Mucosa of descending colon (tissue), 3 donors: ENCODE data around the gene SPECC1. TPM values are rescaled to one million over a fixed set of nuclear protein-coding genes. Genes with fewer than 3 reads are reported as not detected.

ENCODE experiments used
- ATAC-seq: fragments of 200-7000 bp; cut with Tn5 transposase; one replicate; pipeline ENCODE4 v1.9.1; 2020; ENCODE audit warnings: mild to moderate bottlenecking, moderate library complexity
- DNase-seq, 3 donors: peaks; one replicate each; pipeline ENCODE4 v3.0.0-alpha.2; 2020
- H3K36me3 ChIP-seq: fragments of 200-600 bp; one replicate; pipeline ENCODE4 v1.8.0; 2021; ENCODE audit warnings: low read depth, mild to moderate bottlenecking
- H3K4me1 ChIP-seq: fragments of 200-600 bp; one replicate; pipeline ENCODE4 v1.8.0; 2021; ENCODE audit warnings: low read depth, mild to moderate bottlenecking
- H3K4me3 ChIP-seq: fragments of 200-600 bp; one replicate; pipeline ENCODE4 v1.8.0; 2021; ENCODE audit warnings: mild to moderate bottlenecking
- H3K9me3 ChIP-seq: fragments of 200-600 bp; one replicate; pipeline ENCODE4 v1.8.0; 2021; ENCODE audit warnings: mild to moderate bottlenecking
- CTCF ChIP-seq: fragments of 200-600 bp; IDR thresholded peaks from one replicate; pipeline ENCODE4 v1.8.0; 2022; ENCODE audit warnings: antibody characterized with exemption, mild to moderate bottlenecking
- intact Hi-C, 2 donors: fragments of 100-400 bp; cut with DNase I in 1 of 2; cut with micrococcal nuclease in 1 of 2; formaldehyde crosslinking; loops; one replicate each; pipeline versions ENCODE4 v1.11.0 to v1.11.1; 2022; cut with DNase I, micrococcal nuclease
- total RNA-seq, 3 donors: library from RNA; stranded (reverse); fragmentation: NEBNext Ultra II Directional in 2 of 3; extraction: Animal tissue kit (Norgen Biotek cat#: 25700) in 2 of 3; gene quantifications; one replicate each; pipeline versions ENCODE4 v1.2.1 to v1.2.4, GENCODE V29; 2021 to 2023
- donor health status: DM: no; HTN: no; CAD: no; lungs with moderate emphysema.
- donor health status: DM: no; HTN: no; CAD: no.
- donor health status: DM: no; HTN: yes; CAD: no.

Gene SPECC1
- total RNA-seq, 3 donors from 2014 or later = 36.2 to 86.3 (median 85.7) TPM

DNA sequence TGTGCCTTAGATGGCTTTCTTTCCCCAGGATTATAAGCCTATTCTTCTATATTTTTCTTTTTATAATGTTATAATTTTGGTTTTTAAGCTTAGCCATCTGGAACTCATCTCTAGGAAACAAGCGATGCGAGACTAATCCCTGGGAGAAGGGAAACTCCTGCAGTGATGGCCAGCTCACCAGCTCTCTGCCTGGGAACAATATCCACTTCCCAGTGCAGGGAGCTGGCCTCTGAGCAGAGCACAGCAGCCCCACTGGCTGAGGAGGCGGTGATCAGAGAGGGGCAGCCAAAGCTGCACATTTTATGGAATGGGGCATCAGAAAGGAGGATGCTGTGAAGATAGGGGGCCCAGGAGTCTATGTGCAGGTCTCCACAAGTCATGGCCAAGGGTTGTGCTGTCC, 274.9 kb downstream of the SPECC1 start:
- no peak overlapping the region for H3K4me3 ChIP-seq
- no peaks in the 10 kb centered on the region for H3K4me1 ChIP-seq
- DNase-seq (no peak), ATAC-seq (no peak)
- no peaks in the 10 kb centered on the region for H3K9me3 ChIP-seq
- no peaks in the 10 kb centered on the region for H3K36me3 ChIP-seq
- TF ChIP-seq CTCF = no peak
- intact Hi-C loops = no loop called here

GRCh38 chr17:20284570-20285295, 275.6 kb downstream of the SPECC1 start:
- Histone ChIP-seq H3K9me3 (no peaks in the 10 kb centered on the region), H3K36me3 (no peaks in the 10 kb centered on the region), H3K4me1 (no peaks in the 10 kb centered on the region), H3K4me3 (no peak overlapping the region)
- no peak for ATAC-seq
- intact Hi-C loops = no loop called here
- TF ChIP-seq CTCF = no peak
- no peak for DNase-seq

DNA sequence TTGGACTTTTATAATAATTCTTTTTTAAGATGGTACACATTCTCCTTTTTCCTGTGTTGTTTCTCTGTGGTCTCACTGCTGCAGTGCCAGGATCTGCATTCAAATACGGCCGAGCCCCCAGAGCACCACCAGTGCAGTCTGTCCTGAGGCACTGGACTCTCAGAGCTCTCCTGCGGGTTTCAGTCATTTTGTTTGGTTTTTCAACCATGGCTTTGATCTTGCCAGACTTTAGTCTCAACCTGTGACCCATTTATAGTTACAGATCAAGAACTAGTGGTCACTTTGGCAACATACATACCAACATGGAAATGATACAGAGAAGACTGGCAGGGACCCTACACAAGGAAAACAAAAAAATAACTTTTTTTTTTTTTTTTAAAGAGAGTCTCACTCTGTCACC, 280.8 kb downstream of the SPECC1 start:
- TF ChIP-seq CTCF = no peak
- no peak for DNase-seq
- ATAC-seq = no peak
- intact Hi-C loops = no loop called here
- H3K4me1 ChIP-seq = no peaks in the 10 kb centered on the region
- no peak overlapping the region for H3K4me3 ChIP-seq
- H3K9me3 ChIP-seq = no peaks in the 10 kb centered on the region
- no peaks in the 10 kb centered on the region for H3K36me3 ChIP-seq

DNA sequence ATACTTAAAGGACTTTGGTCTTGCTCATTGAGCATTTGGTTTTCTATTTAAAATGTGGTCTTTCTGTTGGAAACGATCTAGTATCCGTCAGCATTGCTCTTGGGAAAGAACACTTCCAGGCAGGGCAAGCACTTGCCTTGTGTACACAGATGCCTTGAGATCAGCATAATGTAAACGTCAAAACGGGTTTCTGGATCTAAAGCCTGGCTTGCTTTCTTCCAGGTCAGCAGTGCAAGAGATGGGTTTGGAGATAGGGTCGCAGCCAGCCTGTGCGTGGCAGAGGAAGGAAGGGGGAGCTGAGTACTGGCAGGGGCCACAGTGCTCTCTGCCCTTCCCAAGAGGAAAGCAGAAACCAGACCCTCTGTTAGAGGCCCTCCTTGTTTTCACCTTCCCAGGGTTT, 282.7 kb downstream of the SPECC1 start:
- H3K4me3 ChIP-seq = no peak overlapping the region
- no peak for TF ChIP-seq CTCF
- no peaks in the 10 kb centered on the region for H3K4me1 ChIP-seq
- H3K36me3 ChIP-seq = no peaks in the 10 kb centered on the region
- ATAC-seq (no peak), DNase-seq (no peak)
- intact Hi-C loops = no loop called here
- no peaks in the 10 kb centered on the region for H3K9me3 ChIP-seq

DNA sequence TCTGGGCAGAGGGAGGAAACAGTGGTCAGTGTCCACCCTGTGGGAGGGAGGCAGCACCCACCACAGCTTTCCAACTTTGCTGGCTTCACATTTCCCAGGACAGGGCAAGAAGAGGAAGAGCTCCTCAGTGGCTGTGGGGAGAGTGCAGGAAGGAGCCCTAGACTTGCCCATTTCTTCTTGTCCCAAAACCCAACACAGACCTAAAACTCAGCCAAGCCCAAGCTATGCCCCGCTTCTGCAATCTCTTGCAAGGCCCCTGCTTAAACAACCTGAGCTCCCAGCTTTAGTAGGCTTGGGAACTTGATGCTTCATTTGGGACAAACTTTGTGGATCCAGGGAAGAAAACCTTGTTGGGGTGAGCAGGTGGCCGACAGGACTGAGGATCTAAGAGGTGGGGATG, 284.3 kb downstream of the SPECC1 start:
- Histone ChIP-seq H3K4me1 (no peaks in the 10 kb centered on the region), H3K4me3 (no peak overlapping the region), H3K9me3 (no peaks in the 10 kb centered on the region), H3K36me3 (no peaks in the 10 kb centered on the region)
- no peak for DNase-seq
- no peak for ATAC-seq
- TF ChIP-seq CTCF = no peak
- intact Hi-C loops = no loop called here

DNA sequence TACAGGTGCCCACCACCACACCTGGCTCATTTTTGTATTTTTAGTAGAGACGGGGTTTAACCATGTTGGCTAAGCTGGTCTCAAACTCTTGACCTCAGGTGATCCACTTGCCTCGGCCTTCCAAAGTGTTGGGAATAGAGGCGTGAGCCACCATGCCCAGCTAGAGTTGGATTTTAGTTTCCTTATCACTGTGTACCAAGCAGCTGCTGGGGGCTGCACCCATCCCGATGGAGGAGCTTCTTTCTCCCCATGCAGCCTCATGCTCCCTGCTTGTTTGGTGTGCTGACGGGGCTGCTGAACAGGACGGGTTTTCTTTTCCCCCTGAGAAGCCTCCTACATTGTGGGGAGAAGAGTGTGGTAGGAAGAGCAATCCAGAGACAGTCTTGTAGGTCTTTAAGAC, 285.0 kb downstream of the SPECC1 start:
- Histone ChIP-seq H3K36me3 (no peaks in the 10 kb centered on the region), H3K9me3 (no peaks in the 10 kb centered on the region), H3K4me3 (no peak overlapping the region), H3K4me1 (no peaks in the 10 kb centered on the region)
- intact Hi-C loops = no loop called here
- ATAC-seq (no peak), DNase-seq (no peak)
- no peak for TF ChIP-seq CTCF
